Measurements from ENCODE around the gene DENND6B.

- no peak for TF ChIP-seq REST (IDR thresholded peaks at IDR 0.05; ENCODE audit: low read depth)
- TF ChIP-seq CEBPB (IDR thresholded peaks at IDR 0.05), result no peak
- no peak for TF ChIP-seq TAF1 (IDR thresholded peaks at IDR 0.05; ENCODE audit: low read depth)
- no peak for TF ChIP-seq EP300 (IDR thresholded peaks at IDR 0.05; ENCODE audit: borderline replicate concordance)
- no peak for TF ChIP-seq CREB1 (IDR thresholded peaks at IDR 0.05; ENCODE audit: low read depth)
- TF ChIP-seq USF1 (IDR thresholded peaks at IDR 0.05), result no peak
- no peak for TF ChIP-seq FOXM1 (IDR thresholded peaks at IDR 0.05; ENCODE audit: borderline replicate concordance, low read depth)
- no peak for TF ChIP-seq RAD21 (IDR thresholded peaks at IDR 0.05; ENCODE audit: low read depth)
- no peak for TF ChIP-seq YY1 (IDR thresholded peaks at IDR 0.05; ENCODE audit: low read depth)
- TF ChIP-seq TEAD4 (IDR thresholded peaks at IDR 0.05), result no peak
- TF ChIP-seq ZBTB7A (IDR thresholded peaks at IDR 0.05; ENCODE audit: low read depth), result no peak
- no peak for TF ChIP-seq EGR1 (IDR thresholded peaks at IDR 0.05)
- TF ChIP-seq NFIC (IDR thresholded peaks at IDR 0.05), result no peak
- TF ChIP-seq, protein P1, sequence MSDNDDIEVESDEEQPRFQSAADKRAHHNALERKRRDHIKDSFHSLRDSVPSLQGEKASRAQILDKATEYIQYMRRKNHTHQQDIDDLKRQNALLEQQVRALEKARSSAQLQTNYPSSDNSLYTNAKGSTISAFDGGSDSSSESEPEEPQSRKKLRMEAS (IDR thresholded peaks at IDR 0.05), result no peak
Measured at GRCh38 chr22:50320116-50320515, 6.7 kb downstream of the DENND6B start.

All from Ishikawa (cell line).